GM19025 (cell line): ENCODE results near the gene ANXA6.
A peak's percentile ranks its signal among the peaks of the same experiment; 100 is the strongest.

ENCODE experiments used
- ATAC-seq: cut with Tn5 transposase; IDR thresholded peaks from one replicate; pipeline ENCODE4 v1.9.1; 2021; ENCODE audit warnings: mild to moderate bottlenecking, low read depth, moderate library complexity; ENCODE audit not compliant: unreplicated experiment

ANXA6 gene

GRCh38 chr5:151106509-151106908 is 51.1 kb downstream of the ANXA6 start:
- no peak for ATAC-seq

DNA sequence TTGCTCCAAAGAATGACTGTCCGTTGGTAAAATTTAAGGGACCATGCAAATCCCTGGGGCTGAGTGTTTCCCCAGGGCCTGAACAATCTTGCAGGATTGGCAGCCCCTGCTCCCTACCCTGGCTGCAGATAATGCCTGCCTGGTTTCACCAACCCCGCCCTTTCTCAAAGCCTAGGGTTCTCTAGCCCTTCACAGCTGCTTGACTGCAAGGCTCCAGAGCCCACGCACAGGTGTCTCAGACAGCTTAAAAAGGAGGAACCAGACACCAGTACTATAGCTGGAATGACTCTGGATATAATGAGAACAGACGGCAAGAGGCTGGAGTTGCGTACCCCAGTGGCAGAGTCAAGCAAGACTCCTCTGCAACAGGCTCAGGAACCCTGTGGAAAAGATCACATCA is 51.5 kb downstream of the ANXA6 start:
- no peak for ATAC-seq

GRCh38 chr5:151105561-151105960 is 52.0 kb downstream of the ANXA6 start:
- no peak for ATAC-seq

DNA sequence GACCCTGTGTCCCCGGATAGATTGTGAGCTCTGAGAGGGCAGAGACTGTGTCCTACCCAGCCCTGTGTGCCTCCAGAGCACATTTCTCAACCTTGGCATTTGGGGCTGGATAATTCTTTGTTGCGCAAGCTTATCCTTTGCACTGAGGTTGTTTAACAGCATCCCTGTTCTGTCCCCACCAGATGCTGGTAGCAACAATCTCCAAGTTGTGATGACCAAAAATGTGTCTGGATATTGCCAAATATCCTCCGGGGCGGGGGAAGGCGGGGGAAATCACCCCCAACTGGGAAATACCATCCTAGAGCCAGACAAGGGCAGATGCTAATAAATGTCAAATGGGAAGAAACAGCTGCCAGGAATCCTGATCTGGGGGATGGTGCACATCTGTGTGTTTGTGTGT is 52.8 kb downstream of the ANXA6 start:
- no peak for ATAC-seq

- no peak for ATAC-seq
Measured at GRCh38 chr5:151101746-151102145, 55.8 kb downstream of the ANXA6 start.

DNA sequence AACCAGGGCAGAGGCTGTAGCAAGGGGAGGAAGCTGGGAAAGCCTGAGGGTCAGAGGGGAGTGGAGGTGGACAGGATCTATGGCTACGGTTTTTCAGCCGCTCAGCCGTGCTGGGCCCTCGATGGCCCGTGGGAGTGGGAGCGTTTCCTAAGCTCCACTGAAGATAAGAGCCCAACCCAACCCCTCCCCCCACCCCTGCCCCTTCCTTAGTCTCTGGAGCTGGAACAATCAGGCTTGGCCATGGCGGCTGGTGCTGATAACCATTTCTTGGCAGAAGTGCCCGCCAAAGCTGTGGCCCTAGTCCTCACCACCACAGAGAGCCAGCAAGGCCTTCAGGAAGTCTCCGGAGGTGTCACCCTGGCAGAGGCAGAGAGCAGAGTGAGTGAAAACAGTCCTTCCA is 56.4 kb downstream of the ANXA6 start:
- no peak for ATAC-seq

DNA sequence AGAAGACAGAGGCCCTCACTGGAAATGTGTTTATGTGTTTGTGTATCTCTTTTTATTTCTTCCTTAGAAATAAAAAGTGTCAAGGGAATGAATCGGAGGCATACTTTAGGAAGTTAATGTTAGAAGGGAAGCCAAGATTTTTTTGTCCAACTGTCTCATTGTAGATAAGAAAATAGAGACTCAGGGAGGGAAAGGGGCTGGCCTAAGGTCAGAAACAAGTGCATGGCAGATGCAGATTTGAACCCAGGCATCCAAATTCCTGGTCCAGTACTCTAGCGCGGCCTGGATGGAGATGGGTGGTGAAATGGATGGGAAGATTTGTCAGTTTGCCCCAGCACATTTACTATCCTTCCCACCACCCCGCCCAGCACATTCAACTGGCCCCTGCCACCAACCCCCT is 56.9 kb downstream of the ANXA6 start:
- no peak for ATAC-seq

DNA sequence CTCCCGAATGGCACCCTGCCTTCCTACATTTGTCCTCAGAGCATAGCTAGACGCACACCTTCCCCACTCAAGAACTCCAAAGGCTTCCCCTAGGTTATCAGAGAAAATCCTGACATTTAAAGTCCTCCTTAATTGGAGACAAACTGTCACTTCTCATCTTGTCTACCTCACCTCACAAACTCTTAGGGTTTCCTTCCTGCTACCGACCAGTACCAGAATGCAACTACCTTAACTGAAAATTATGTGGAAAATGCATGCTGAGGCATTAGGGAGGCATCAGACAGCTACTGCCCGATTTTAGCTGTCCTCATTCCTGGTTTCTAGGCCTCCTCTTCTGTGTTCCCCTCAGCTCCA is 58.8 kb downstream of the ANXA6 start:
- no peak for ATAC-seq

GRCh38 chr5:151097820-151098767 is 59.5 kb downstream of the ANXA6 start:
- peak; percentile 43 for ATAC-seq

DNA sequence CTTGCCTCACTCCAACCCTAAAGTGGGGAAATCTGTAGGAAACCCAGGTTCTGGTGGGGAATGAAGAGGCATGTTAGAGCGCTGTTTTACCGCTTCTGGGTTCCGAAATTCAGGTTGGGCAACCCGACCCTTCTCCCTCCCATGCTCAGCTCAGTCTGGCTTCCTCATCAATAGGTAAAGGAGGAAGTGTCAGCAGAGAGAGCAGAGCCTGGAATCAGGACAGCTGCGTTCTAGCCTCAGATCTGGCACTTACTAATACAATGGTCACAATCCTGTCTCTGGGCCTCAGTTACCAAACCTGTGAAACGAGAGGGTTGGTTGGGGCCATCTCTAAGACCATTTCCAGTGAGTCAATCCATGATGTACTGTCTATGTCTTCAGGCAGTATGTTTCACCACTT is 60.5 kb downstream of the ANXA6 start:
- no peak for ATAC-seq

GRCh38 chr5:151096001-151096373 is 61.6 kb downstream of the ANXA6 start:
- ATAC-seq: no peak

DNA sequence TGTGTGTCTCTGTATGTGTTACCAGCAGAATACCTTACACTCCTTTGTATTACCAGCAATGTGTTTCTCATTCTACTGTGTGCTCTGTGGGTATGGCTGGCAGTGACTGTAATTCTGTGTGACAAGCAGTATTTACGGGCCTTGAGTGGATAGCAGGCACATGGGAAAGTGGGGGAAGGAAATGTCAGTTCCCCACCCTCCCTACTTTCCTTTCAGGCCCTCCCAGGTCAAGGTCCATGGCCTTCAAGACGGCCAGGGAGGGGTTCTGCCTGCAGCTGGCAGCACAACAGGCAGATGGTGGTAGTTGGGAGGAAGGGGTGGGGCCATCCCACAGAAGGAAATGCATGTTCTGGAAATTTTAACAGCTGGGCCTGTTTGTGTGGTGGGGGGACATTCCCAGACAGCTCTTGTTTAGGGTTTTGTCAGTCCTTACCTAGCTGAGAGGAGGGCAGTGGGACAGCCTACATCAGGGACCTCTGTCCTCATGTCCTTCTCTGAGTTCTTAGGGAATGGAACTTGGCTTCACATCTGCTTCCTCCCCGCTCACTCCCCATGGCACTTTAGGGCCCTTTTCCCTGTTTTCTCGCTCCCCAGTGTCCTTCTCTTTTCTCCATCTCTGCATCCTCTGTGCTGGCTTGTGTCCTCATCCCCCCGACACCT is 62.1 kb downstream of the ANXA6 start:
- ATAC-seq: no peak

DNA sequence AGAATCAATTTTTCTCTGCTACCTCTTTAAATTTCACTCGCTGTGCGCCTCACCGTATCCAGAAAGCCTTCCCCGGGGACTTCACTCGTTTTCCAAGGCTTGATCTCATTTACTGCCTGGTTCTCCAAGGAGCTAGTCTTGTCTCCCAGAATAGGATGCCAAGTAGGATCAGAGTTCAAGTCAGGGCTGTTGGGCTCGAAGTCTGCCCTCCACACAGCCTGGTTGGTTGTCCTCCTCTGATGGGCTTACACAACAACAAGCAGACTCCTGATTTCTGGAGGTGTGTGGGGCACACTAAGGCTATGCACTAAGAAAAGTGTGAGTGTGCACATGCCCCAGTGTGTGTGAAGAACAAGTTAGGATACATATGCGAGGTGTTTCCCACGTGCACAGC is 62.7 kb downstream of the ANXA6 start:
- ATAC-seq: no peak

DNA sequence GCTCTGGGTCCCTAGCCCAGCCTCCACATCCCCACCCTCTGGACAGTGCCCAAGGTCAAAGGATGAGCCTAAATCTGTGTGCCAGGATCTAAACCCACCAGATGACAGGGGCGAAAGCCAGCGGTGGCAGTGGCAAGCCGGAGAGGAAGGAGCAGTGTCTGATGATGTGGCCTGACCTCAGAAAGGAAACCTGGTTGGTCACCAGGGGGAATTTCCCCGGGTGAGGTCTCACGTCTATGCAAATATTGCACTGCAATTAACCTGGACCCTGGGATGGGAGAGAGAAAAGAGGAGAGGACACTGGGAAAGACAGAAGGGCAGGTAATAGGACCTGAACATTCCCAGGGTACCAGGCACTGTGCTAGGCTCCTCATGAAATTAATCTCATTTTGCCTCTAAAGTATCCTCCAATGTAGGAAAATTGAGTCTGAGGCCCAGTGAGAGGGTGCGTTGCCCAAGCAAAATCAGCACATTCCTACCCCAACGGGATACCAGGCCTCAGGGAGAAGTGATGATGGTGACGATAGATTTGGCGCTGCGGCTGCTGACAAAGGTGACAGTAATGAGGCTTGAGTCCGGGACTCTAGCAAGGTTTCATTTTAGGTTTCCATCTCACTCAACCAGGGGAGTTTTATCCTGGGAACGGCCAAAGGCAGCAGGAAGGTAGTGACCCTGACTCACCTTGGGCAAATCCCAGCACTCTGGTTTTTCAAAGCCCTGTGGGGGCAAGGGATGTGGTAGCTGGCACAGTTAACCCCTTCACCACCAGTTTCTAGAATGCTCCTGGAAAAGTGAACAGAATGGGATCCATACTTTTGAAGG is 63.3 kb downstream of the ANXA6 start:
- peak; percentile 65 for ATAC-seq

- ATAC-seq: no peak
Measured at GRCh38 chr5:151093476-151093889, 64.1 kb downstream of the ANXA6 start.

- no peak for ATAC-seq
Measured at GRCh38 chr5:151092762-151093161, 64.8 kb downstream of the ANXA6 start.

DNA sequence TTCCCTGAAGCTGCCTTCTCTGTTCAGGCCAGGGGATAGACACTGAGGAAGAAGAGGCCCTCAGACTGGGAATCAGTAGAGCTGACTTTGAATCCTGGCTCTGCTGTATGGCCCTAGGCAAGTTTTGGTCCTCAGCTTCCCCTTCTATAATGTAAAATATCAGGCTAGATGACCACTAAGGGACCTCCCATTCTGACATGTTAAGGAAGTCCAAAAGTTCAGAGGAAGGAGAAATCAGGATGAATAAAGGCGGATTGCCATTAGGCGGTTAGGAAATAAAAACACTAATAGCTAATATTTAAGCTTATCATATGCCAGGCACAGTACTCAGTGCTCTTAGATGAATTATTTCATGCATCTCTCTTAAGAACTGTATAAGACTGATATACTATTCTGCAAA is 67.9 kb downstream of the ANXA6 start:
- ATAC-seq: no peak

DNA sequence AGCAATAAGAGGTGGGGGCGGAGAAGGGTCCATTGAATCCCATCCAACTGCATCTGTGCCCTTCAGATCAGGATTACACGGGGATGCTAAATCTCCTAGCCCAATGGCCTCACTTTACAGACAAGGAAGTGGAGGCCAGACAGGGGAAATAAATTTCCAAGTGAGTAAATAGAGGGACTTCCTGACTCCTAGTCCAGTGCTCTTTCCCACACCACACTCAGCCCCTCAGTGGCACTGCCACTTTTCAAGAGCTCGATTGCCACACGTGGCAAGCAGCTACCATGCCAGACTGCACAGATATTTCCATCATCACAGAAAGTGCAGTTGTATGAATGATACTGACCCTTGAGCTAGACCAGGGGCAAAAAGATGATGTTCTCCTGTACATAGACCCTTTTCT is 68.6 kb downstream of the ANXA6 start:
- no peak for ATAC-seq

DNA sequence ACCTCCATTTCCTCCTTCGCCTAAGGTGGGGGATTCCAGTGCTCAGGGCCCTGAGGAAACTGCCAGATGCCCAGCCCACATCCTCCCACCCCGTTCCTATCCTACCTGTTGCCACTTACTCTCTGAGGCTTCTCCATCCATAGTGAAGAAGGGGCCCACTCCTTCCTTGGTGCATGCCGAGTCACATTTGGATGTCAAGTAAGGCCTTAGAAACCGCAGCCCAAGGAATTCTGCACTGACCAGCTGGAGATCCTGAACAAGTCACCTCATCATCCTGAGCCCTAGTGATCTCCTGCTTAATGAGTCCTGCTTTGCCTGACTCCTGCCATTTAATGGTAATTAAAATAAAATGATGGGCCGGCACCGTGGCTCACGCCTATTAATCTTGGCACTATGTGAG is 70.1 kb downstream of the ANXA6 start:
- no peak for ATAC-seq

DNA sequence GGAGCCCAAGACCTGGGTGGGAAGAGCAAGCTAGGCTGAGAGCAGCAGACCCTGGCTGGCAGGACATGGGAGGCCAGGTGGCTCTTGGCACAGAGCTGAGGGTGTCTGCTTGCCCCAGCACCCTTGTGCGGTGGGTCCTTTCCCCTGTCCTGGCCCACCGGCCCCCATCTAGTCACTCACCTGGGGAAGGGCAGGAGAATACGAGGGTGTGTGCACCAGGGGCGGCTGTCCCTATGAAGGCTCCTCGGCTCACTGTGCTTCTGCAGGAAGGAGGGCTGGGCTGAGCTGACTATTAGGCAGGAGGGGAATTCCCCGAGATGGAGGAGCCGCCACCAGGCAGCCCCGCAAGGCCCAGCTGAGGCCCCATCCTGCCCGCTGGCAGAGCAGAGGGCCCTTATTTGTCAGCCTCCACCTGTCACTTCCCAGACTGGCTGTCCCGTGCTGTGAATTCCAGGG is 70.6 kb downstream of the ANXA6 start:
- ATAC-seq: peak; percentile 66

DNA sequence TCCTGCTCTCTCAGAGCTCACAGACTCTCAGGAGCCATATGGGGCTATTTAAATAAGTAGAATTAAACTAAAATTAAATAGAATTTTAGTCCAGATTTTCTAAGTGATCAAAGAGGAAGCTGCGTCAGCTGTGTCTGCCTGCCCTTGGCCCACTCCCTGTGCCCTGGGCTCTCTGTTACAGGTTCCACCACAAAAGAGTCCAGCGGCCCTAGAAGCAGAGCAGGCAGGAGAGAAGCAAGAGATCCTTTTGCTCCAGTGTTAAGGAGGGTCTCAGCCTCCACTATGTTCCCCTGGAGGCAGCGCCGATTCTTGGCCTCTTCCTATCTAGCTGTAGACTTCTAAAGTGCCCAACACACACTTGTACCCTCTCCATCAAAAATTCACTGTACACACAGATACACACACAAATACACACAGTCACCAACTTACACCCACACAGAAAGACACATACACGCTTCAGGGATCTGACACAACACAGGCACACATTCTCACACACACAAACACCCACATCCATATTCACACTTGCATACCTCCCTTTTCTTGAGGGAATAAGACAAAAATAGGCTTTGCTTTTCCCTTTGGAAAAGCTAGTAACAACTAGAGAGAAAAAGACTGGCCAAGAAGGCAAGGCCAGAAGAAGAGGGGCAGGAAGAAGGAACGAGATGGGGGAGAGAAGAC is 71.2 kb downstream of the ANXA6 start:
- ATAC-seq: no peak
